ENCODE measurements around the gene LRRC34.

Gene LRRC34

GRCh38 chr3:169764882-169765612, 47.7 kb downstream of the LRRC34 start, which contains the start of gene TERC:
TSS of gene TERC (minus strand) at chr3:169765060.
- peak; percentile 81 to 84 for DNase-seq (ENCODE audit: low read depth in 2 of 2)

- DNase-seq (ENCODE audit: low read depth in 2 of 2): peak in 1 of 2 donors; percentile 29
Measured at GRCh38 chr3:169764312-169764881, 48.3 kb downstream of the LRRC34 start.

- no peak for DNase-seq (ENCODE audit: low read depth in 2 of 2)
Measured at GRCh38 chr3:169760479-169760878, 52.2 kb downstream of the LRRC34 start.

GRCh38 chr3:169759256-169759655, 53.4 kb downstream of the LRRC34 start:
- no peak for DNase-seq (ENCODE audit: low read depth in 2 of 2)

GRCh38 chr3:169758359-169758994, 54.2 kb downstream of the LRRC34 start:
- no peak for DNase-seq (ENCODE audit: low read depth in 2 of 2)

- no peak for DNase-seq (ENCODE audit: low read depth in 2 of 2)
Measured at GRCh38 chr3:169755488-169755887, 57.2 kb downstream of the LRRC34 start.

- no peak for DNase-seq (ENCODE audit: low read depth in 2 of 2)
Measured at GRCh38 chr3:169754711-169755110, 58.0 kb downstream of the LRRC34 start.

- DNase-seq (ENCODE audit: low read depth in 2 of 2): no peak
Measured at GRCh38 chr3:169751875-169752274, 60.8 kb downstream of the LRRC34 start.

- no peak for DNase-seq (ENCODE audit: low read depth in 2 of 2)
Measured at GRCh38 chr3:169750665-169751064, 62.0 kb downstream of the LRRC34 start.

- no peak for DNase-seq (ENCODE audit: low read depth in 2 of 2)
Measured at GRCh38 chr3:169748670-169749069, 64.0 kb downstream of the LRRC34 start.

- DNase-seq (ENCODE audit: low read depth in 2 of 2): no peak
Measured at GRCh38 chr3:169746924-169747323, 65.8 kb downstream of the LRRC34 start.

GRCh38 chr3:169744366-169745054, 68.2 kb downstream of the LRRC34 start:
- no peak for DNase-seq (ENCODE audit: low read depth in 2 of 2)
